AG09309 (cell line): ENCODE results near the gene USP44.
"Not testable (repeated sequence)": the region's sequence is repeated elsewhere in the genome, so short reads cannot be mapped to it uniquely, and the experiment has no call there.

Experiments used
- DNase-seq: peaks from one replicate; pipeline ENCODE4 v3.0.0-alpha.2; 2010; ENCODE audit warnings: low read depth
- H3K4me3 ChIP-seq: 2 replicates; pipeline ENCODE4 v1.5.1; 2011; ENCODE audit warnings: mild to moderate bottlenecking, low read depth, low read length, moderate library complexity; ENCODE audit not compliant: control insufficient read depth
- CTCF ChIP-seq: IDR thresholded peaks from 2 replicates; pipeline ENCODE4 v1.5.1; 2011; ENCODE audit warnings: mild to moderate bottlenecking, low read depth, low read length, inconsistent platforms; ENCODE audit not compliant: insufficient read depth, control insufficient read depth; ENCODE audit errors: missing control alignments

USP44 gene

GRCh38 chr12:95484524-95484923, 66.8 kb downstream of the USP44 start:
- no peak for TF ChIP-seq CTCF
- no peak overlapping the region for H3K4me3 ChIP-seq
- DNase-seq = no peak

- not testable (repeated sequence) for H3K4me3 ChIP-seq, DNase-seq
Measured at GRCh38 chr12:95482564-95482963, 68.7 kb downstream of the USP44 start.

- no peak overlapping the region for H3K4me3 ChIP-seq
- no peak for DNase-seq
- TF ChIP-seq CTCF = no peak
Measured at GRCh38 chr12:95481888-95482287, 69.4 kb downstream of the USP44 start.

GRCh38 chr12:95481072-95481471, 70.2 kb downstream of the USP44 start:
- no peak overlapping the region for H3K4me3 ChIP-seq

GRCh38 chr12:95480230-95480629, 71.0 kb downstream of the USP44 start:
- no peak for TF ChIP-seq CTCF
- no peak overlapping the region for H3K4me3 ChIP-seq
- DNase-seq = no peak

More at GRCh38 chr12:95481072-95481471, 70.2 kb downstream of the USP44 start:
- no peak for TF ChIP-seq CTCF
- no peak for DNase-seq

GRCh38 chr12:95474660-95474958, 76.7 kb downstream of the USP44 start:
- H3K4me3 ChIP-seq = peak overlapping the region; percentile 87
- no peak for TF ChIP-seq CTCF
- no peak for DNase-seq

- no peak for TF ChIP-seq CTCF
- peak; percentile 82 for DNase-seq
- peak within 1 kb of the TSS; percentile 87 for H3K4me3 ChIP-seq
Measured at GRCh38 chr12:95473884-95474659, 77.2 kb downstream of the USP44 start, which contains the start of gene METAP2. TSS of gene METAP2 (plus strand) at chr12:95474152. CDS start at chr12:95474180, 28 bp downstream.
